ENCODE measurements around the gene HMGCLL1.

The HMGCLL1 gene

GRCh38 chr6:55405474-55406235 lies 173.3 kb downstream of the HMGCLL1 start:
- no peak overlapping the region for H3K4me3 ChIP-seq (replicated peaks; ENCODE audit: low read depth, low read length)
- no peak for DNase-seq (ENCODE audit: extremely low read depth, low read depth)
- TF ChIP-seq CTCF (IDR thresholded peaks at IDR 0.05; ENCODE audit: low read depth, low read length, missing control alignments): no peak

DNA sequence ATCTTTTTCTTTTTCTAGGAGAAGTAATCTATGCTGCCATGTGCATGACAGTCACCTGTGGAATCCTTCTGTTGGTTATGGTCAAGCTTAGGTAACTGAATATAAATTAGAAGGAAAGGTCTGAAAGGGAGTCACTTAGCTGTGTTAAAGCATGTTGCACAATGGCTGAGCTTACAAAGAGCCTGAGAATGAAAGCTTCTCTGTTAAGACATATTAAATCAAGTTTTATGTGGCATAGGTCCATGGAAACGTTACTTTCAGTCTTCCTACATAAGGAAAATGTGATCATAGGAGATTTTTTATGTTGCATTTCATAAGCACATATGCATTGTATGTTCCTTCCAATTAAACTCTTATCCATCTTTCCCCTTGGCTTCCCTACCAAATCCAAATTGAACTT lies 179.6 kb downstream of the HMGCLL1 start:
- no peak overlapping the region for H3K4me3 ChIP-seq (replicated peaks; ENCODE audit: low read depth, low read length)
- TF ChIP-seq CTCF (IDR thresholded peaks at IDR 0.05; ENCODE audit: low read depth, low read length, missing control alignments): no peak
- DNase-seq (ENCODE audit: extremely low read depth, low read depth): no peak

GRCh38 chr6:55397986-55398385 lies 181.0 kb downstream of the HMGCLL1 start:
- H3K4me3 ChIP-seq (replicated peaks; ENCODE audit: low read depth, low read length): no peak overlapping the region
- DNase-seq (ENCODE audit: extremely low read depth, low read depth): no peak
- no peak for TF ChIP-seq CTCF (IDR thresholded peaks at IDR 0.05; ENCODE audit: low read depth, low read length, missing control alignments)

DNA sequence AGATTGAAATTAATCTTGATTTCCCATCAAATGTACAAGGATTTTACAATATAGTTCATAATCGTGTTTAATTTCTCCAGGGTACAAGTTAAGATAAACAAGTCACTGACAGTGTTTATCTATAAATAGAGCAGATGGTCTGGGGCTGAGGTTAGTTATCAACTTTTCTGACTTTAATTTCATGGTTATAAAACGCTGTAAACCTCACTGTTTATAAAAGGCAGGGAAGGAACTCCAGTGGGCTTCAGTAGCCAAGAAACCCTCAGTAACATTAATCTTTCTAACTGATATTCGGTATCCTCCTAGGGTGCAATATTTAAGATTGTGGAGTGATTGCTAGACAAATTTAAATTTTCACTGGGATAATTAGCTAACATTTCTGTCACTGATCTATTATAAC lies 183.1 kb downstream of the HMGCLL1 start:
- no peak overlapping the region for H3K4me3 ChIP-seq (replicated peaks; ENCODE audit: low read depth, low read length)
- no peak for TF ChIP-seq CTCF (IDR thresholded peaks at IDR 0.05; ENCODE audit: low read depth, low read length, missing control alignments)
- no peak for DNase-seq (ENCODE audit: extremely low read depth, low read depth)

DNA sequence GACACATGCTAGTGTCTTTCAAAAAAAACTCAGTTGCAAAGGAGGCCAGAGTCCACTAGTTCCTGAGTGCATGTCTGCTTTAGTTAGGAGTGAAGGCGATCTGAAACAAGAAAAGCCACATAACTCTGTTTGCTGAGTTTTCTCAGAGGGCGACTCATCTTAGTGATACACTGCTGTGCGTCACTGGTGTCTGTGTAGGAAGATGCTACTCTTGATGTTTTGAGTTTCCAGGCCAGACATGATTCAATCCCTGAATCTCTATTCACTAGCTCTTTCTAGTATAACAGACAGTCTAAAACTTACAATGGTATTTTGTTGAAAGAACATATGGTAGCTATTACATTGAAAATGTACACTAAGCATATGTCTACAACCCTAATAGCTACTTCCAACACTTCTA lies 190.8 kb downstream of the HMGCLL1 start:
- DNase-seq (ENCODE audit: extremely low read depth, low read depth): no peak
- H3K4me3 ChIP-seq (replicated peaks; ENCODE audit: low read depth, low read length): no peak overlapping the region
- TF ChIP-seq CTCF (IDR thresholded peaks at IDR 0.05; ENCODE audit: low read depth, low read length, missing control alignments): no peak
